ENCODE data around the gene GPR39.
"Not testable (repeated sequence)": the region's sequence is repeated elsewhere in the genome, so short reads cannot be mapped to it uniquely, and the experiment has no call there.

The GPR39 gene

GRCh38 chr2:132392879-132393278 lies 23.7 kb upstream of the GPR39 start:
- no peak for ATAC-seq (ENCODE audit: low read depth)
- Mint-ChIP-seq H3K36me3 (no peaks in the 10 kb centered on the region), H3K27ac (no peak overlapping the region), H3K9me3 (peaks cover 5% of the 10 kb centered on the region), H3K4me3 (no peak overlapping the region), H3K4me1 (no peaks in the 10 kb centered on the region), H3K27me3 (peaks cover 2% of the 10 kb centered on the region)
- no peak for DNase-seq (ENCODE audit: low spot score in 2 of 2)

GRCh38 chr2:132397042-132397441 lies 19.6 kb upstream of the GPR39 start:
- H3K36me3 Mint-ChIP-seq; ATAC-seq (ENCODE audit: low read depth); DNase-seq (ENCODE audit: low spot score in 2 of 2); H3K9me3 Mint-ChIP-seq; H3K27me3 Mint-ChIP-seq; H3K4me3 Mint-ChIP-seq; H3K4me1 Mint-ChIP-seq; H3K27ac Mint-ChIP-seq: not testable (repeated sequence)

- Mint-ChIP-seq H3K4me1 (no peaks in the 10 kb centered on the region), H3K9me3 (peaks cover 1% of the 10 kb centered on the region), H3K27me3 (peaks cover 4% of the 10 kb centered on the region), H3K27ac (no peak overlapping the region), H3K36me3 (no peaks in the 10 kb centered on the region), H3K4me3 (no peak overlapping the region)
- DNase-seq (ENCODE audit: low spot score in 2 of 2) (no peak), ATAC-seq (ENCODE audit: low read depth) (no peak)
Observed at GRCh38 chr2:132400169-132400900, 16.3 kb upstream of the GPR39 start.

- peaks cover 2% of the 10 kb centered on the region for H3K9me3 Mint-ChIP-seq
- H3K4me3 Mint-ChIP-seq: no peak overlapping the region
- no peak for ATAC-seq (ENCODE audit: low read depth)
- no peaks in the 10 kb centered on the region for H3K4me1 Mint-ChIP-seq
- H3K27me3 Mint-ChIP-seq: peaks cover 4% of the 10 kb centered on the region
- H3K27ac Mint-ChIP-seq: no peak overlapping the region
- no peak for DNase-seq (ENCODE audit: low spot score in 2 of 2)
- H3K36me3 Mint-ChIP-seq: no peaks in the 10 kb centered on the region
Observed at GRCh38 chr2:132400901-132401240, 15.7 kb upstream of the GPR39 start.

- H3K36me3 Mint-ChIP-seq: no peaks in the 10 kb centered on the region
- H3K4me3 Mint-ChIP-seq: no peak overlapping the region
- no peak overlapping the region for H3K27ac Mint-ChIP-seq
- ATAC-seq (ENCODE audit: low read depth) (no peak), DNase-seq (ENCODE audit: low spot score in 2 of 2) (no peak)
- H3K27me3 Mint-ChIP-seq: peaks cover 4% of the 10 kb centered on the region
- peaks cover 3% of the 10 kb centered on the region for H3K9me3 Mint-ChIP-seq
- H3K4me1 Mint-ChIP-seq: no peaks in the 10 kb centered on the region
Observed at GRCh38 chr2:132401326-132401725, 15.3 kb upstream of the GPR39 start.

- H3K9me3 Mint-ChIP-seq: peaks cover 3% of the 10 kb centered on the region
- H3K27me3 Mint-ChIP-seq: peaks cover 4% of the 10 kb centered on the region
- no peak overlapping the region for H3K4me3 Mint-ChIP-seq
- H3K4me1 Mint-ChIP-seq: no peaks in the 10 kb centered on the region
- no peak overlapping the region for H3K27ac Mint-ChIP-seq
- ATAC-seq (ENCODE audit: low read depth) (no peak), DNase-seq (ENCODE audit: low spot score in 2 of 2) (no peak)
- no peaks in the 10 kb centered on the region for H3K36me3 Mint-ChIP-seq
Observed at GRCh38 chr2:132403146-132403545, 13.5 kb upstream of the GPR39 start.

- no peak for ATAC-seq (ENCODE audit: low read depth)
- Mint-ChIP-seq H3K27ac (no peak overlapping the region), H3K36me3 (no peaks in the 10 kb centered on the region), H3K4me3 (no peak overlapping the region), H3K9me3 (peaks cover 3% of the 10 kb centered on the region), H3K4me1 (no peaks in the 10 kb centered on the region), H3K27me3 (peaks cover 4% of the 10 kb centered on the region)
- DNase-seq (ENCODE audit: low spot score in 2 of 2): no peak
Observed at GRCh38 chr2:132404056-132404455, 12.5 kb upstream of the GPR39 start.

GRCh38 chr2:132407784-132408183 lies 8.8 kb upstream of the GPR39 start:
- DNase-seq (ENCODE audit: low spot score in 2 of 2) (no peak), ATAC-seq (ENCODE audit: low read depth) (no peak)
- Mint-ChIP-seq H3K4me1 (no peaks in the 10 kb centered on the region), H3K4me3 (no peak overlapping the region), H3K27me3 (no peaks in the 10 kb centered on the region), H3K27ac (no peak overlapping the region), H3K36me3 (no peaks in the 10 kb centered on the region), H3K9me3 (peaks cover 3% of the 10 kb centered on the region)

GRCh38 chr2:132412021-132412420 lies 4.6 kb upstream of the GPR39 start:
- Mint-ChIP-seq H3K4me3 (no peak overlapping the region), H3K36me3 (no peaks in the 10 kb centered on the region), H3K27ac (no peak overlapping the region), H3K4me1 (no peaks in the 10 kb centered on the region), H3K27me3 (peaks cover 4% of the 10 kb centered on the region), H3K9me3 (no peaks in the 10 kb centered on the region)
- no peak for ATAC-seq (ENCODE audit: low read depth)
- no peak for DNase-seq (ENCODE audit: low spot score in 2 of 2)

- Mint-ChIP-seq H3K4me1 (no peaks in the 10 kb centered on the region), H3K9me3 (no peaks in the 10 kb centered on the region), H3K27ac (no peak overlapping the region), H3K36me3 (no peaks in the 10 kb centered on the region), H3K27me3 (peaks cover 12% of the 10 kb centered on the region), H3K4me3 (no peak overlapping the region)
- no peak for DNase-seq (ENCODE audit: low spot score in 2 of 2)
- ATAC-seq (ENCODE audit: low read depth): no peak
Observed at GRCh38 chr2:132414081-132414480, 2.5 kb upstream of the GPR39 start.

GRCh38 chr2:132415256-132415914 lies 1.2 kb upstream of the GPR39 start:
- DNase-seq (ENCODE audit: low spot score in 2 of 2) (no peak), ATAC-seq (ENCODE audit: low read depth) (no peak)
- H3K4me3 Mint-ChIP-seq: no peak overlapping the region
- H3K9me3 Mint-ChIP-seq: no peaks in the 10 kb centered on the region
- no peak overlapping the region for H3K27ac Mint-ChIP-seq
- H3K27me3 Mint-ChIP-seq: peaks cover 14% of the 10 kb centered on the region
- no peaks in the 10 kb centered on the region for H3K4me1 Mint-ChIP-seq
- no peaks in the 10 kb centered on the region for H3K36me3 Mint-ChIP-seq

GRCh38 chr2:132415915-132416722 lies 486 bp upstream of the GPR39 start:
- no peaks in the 10 kb centered on the region for H3K4me1 Mint-ChIP-seq
- no peak for ATAC-seq (ENCODE audit: low read depth)
- no peaks in the 10 kb centered on the region for H3K9me3 Mint-ChIP-seq
- no peak for DNase-seq (ENCODE audit: low spot score in 2 of 2)
- no peaks in the 10 kb centered on the region for H3K36me3 Mint-ChIP-seq
- H3K27ac Mint-ChIP-seq: no peak overlapping the region
- no peak overlapping the region for H3K4me3 Mint-ChIP-seq
- peaks cover 14% of the 10 kb centered on the region for H3K27me3 Mint-ChIP-seq

- ATAC-seq (ENCODE audit: low read depth) (no peak), DNase-seq (ENCODE audit: low spot score in 2 of 2) (no peak)
- no peak overlapping the region for H3K27ac Mint-ChIP-seq
- no peaks in the 10 kb centered on the region for H3K36me3 Mint-ChIP-seq
- H3K9me3 Mint-ChIP-seq: no peaks in the 10 kb centered on the region
- H3K4me3 Mint-ChIP-seq: no peak overlapping the region
- no peaks in the 10 kb centered on the region for H3K4me1 Mint-ChIP-seq
- H3K27me3 Mint-ChIP-seq: peaks cover 14% of the 10 kb centered on the region
Observed at GRCh38 chr2:132417430-132418035, 928 bp downstream of the GPR39 start.

GRCh38 chr2:132419235-132419634 lies 2.6 kb downstream of the GPR39 start:
- no peaks in the 10 kb centered on the region for H3K36me3 Mint-ChIP-seq
- H3K4me3 Mint-ChIP-seq: no peak overlapping the region
- no peak for DNase-seq (ENCODE audit: low spot score in 2 of 2)
- no peak overlapping the region for H3K27ac Mint-ChIP-seq
- H3K9me3 Mint-ChIP-seq: no peaks in the 10 kb centered on the region
- no peaks in the 10 kb centered on the region for H3K4me1 Mint-ChIP-seq
- peaks cover 11% of the 10 kb centered on the region for H3K27me3 Mint-ChIP-seq
- no peak for ATAC-seq (ENCODE audit: low read depth)

Measured in memory B cell (primary cell).